H9 (cell line): Measurements from ENCODE around the gene L3MBTL4. TPM values are rescaled to one million over a fixed set of nuclear protein-coding genes. Genes with fewer than 3 reads are reported as not detected.

Experiments used
- DNase-seq: peaks from one replicate; pipeline ENCODE4 v3.0.0-alpha.2; 2017
- H2AFZ ChIP-seq: one replicate; pipeline ENCODE4 v1.6.1; 2013; ENCODE audit warnings: mild to moderate bottlenecking, low read length, control low read depth, moderate library complexity
- H2AK5ac ChIP-seq: 2 replicates; pipeline ENCODE4 v1.6.1; 2013; ENCODE audit warnings: low read length, control low read depth, mixed read lengths; ENCODE audit not compliant: insufficient read length
- H2BK120ac ChIP-seq: one replicate; pipeline ENCODE4 v1.6.1; 2013; ENCODE audit warnings: low read depth, mild to moderate bottlenecking, low read length, control low read depth, inconsistent platforms; ENCODE audit not compliant: poor library complexity, severe bottlenecking
- H2BK12ac ChIP-seq: 2 replicates; pipeline ENCODE4 v1.6.1; 2013; ENCODE audit warnings: low read length, control low read depth, mixed read lengths, low read depth; ENCODE audit not compliant: insufficient read length
- H2BK15ac ChIP-seq: 2 replicates; pipeline ENCODE4 v1.6.1; 2013; ENCODE audit warnings: low read depth, low read length, control low read depth
- H2BK20ac ChIP-seq: one replicate; pipeline ENCODE4 v1.6.1; 2013; ENCODE audit warnings: low read depth, mild to moderate bottlenecking, low read length, control low read depth, inconsistent platforms; ENCODE audit not compliant: poor library complexity, severe bottlenecking
- H2BK5ac ChIP-seq: 2 replicates; pipeline ENCODE4 v1.6.1; 2013; ENCODE audit warnings: low read length, control low read depth, mixed read lengths; ENCODE audit not compliant: insufficient read length
- H3K14ac ChIP-seq: 2 replicates; pipeline ENCODE4 v1.6.1; 2013; ENCODE audit warnings: low read length, control low read depth; ENCODE audit not compliant: insufficient read depth
- H3K18ac ChIP-seq: 2 replicates; pipeline ENCODE4 v1.6.1; 2013; ENCODE audit warnings: low read depth, mild to moderate bottlenecking, mixed read lengths, low read length, control low read depth; ENCODE audit not compliant: insufficient read length
- H3K23ac ChIP-seq: 2 replicates; pipeline ENCODE4 v1.6.1; 2013; ENCODE audit warnings: low read length, control low read depth, mixed read lengths, low read depth; ENCODE audit not compliant: insufficient read length
- H3K23me2 ChIP-seq: 2 replicates; pipeline ENCODE4 v1.6.1; 2013; ENCODE audit warnings: low read depth, mild to moderate bottlenecking, mixed read lengths, low read length, control low read depth; ENCODE audit not compliant: insufficient read length, poor library complexity, severe bottlenecking
- H3K27ac ChIP-seq: 2 replicates; pipeline ENCODE4 v1.5.1; 2013; ENCODE audit warnings: low read length, control low read depth, mixed read lengths, low read depth; ENCODE audit not compliant: insufficient read length
- H3K27me3 ChIP-seq: 2 replicates; pipeline ENCODE4 v1.6.1; 2013; ENCODE audit warnings: low read length, control low read depth, inconsistent platforms; ENCODE audit not compliant: insufficient read depth
- H3K4ac ChIP-seq: 2 replicates; pipeline ENCODE4 v1.6.1; 2013; ENCODE audit warnings: low read depth, mild to moderate bottlenecking, control low read depth, inconsistent platforms, low read length, moderate library complexity
- H3K4me1 ChIP-seq: 2 replicates; pipeline ENCODE4 v1.6.1; 2013; ENCODE audit warnings: low read length, control low read depth, inconsistent platforms; ENCODE audit not compliant: insufficient read depth
- H3K4me2 ChIP-seq: 2 replicates; pipeline ENCODE4 v1.6.1; 2013; ENCODE audit warnings: low read length, control low read depth, mixed read lengths; ENCODE audit not compliant: insufficient read length, insufficient read depth
- H3K56ac ChIP-seq: 2 replicates; pipeline ENCODE4 v1.6.1; 2013; ENCODE audit warnings: low read depth, mild to moderate bottlenecking, mixed read lengths, low read length, control low read depth; ENCODE audit not compliant: insufficient read length
- H3K79me1 ChIP-seq: 2 replicates; pipeline ENCODE4 v1.6.1; 2013; ENCODE audit warnings: low read depth, mild to moderate bottlenecking, moderate library complexity, low read length, control low read depth, inconsistent platforms; ENCODE audit not compliant: insufficient read depth, poor library complexity, severe bottlenecking
- H3K79me2 ChIP-seq: 2 replicates; pipeline ENCODE4 v1.6.1; 2013; ENCODE audit warnings: low read length, control low read depth, inconsistent platforms; ENCODE audit not compliant: insufficient read depth
- H3K9ac ChIP-seq: 2 replicates; pipeline ENCODE4 v1.6.1; 2013; ENCODE audit warnings: low read length, control low read depth, mixed read lengths; ENCODE audit not compliant: insufficient read length; ENCODE audit errors: extremely low read depth
- H3K9me3 ChIP-seq: one replicate; pipeline ENCODE4 v1.6.1; 2013; ENCODE audit warnings: low read depth, low read length, inconsistent platforms; ENCODE audit not compliant: control insufficient read depth
- H3T11ph ChIP-seq: one replicate; pipeline ENCODE4 v1.6.1; 2013; ENCODE audit warnings: mild to moderate bottlenecking, low read length, control low read depth, inconsistent platforms
- H4K20me1 ChIP-seq: one replicate; pipeline ENCODE4 v1.6.1; 2013; ENCODE audit not compliant: control insufficient read depth, insufficient read length, insufficient read depth
- H4K5ac ChIP-seq: 2 replicates; pipeline ENCODE4 v1.6.1; 2013; ENCODE audit warnings: low read depth, mild to moderate bottlenecking, mixed read lengths, low read length, control low read depth; ENCODE audit not compliant: insufficient read length
- H4K8ac ChIP-seq: replicated peaks from 2 replicates; pipeline ENCODE4 v1.6.1; 2013; ENCODE audit warnings: low read length, control low read depth, mixed read lengths, low read depth; ENCODE audit not compliant: insufficient read length
- H4K91ac ChIP-seq: 2 replicates; pipeline ENCODE4 v1.6.1; 2013; ENCODE audit warnings: low read depth, mild to moderate bottlenecking, moderate library complexity, mixed read lengths, low read length, control low read depth; ENCODE audit not compliant: insufficient read length
- H3K27ac Mint-ChIP-seq, 3 experiments: 2 replicates in 2 of 3; 3 replicates in 1 of 3; pipeline ENCODE4 v1.8.0; 2020 to 2021; ENCODE audit warnings: mixed read lengths in 3 of 3, mild to moderate bottlenecking in 1 of 3, moderate library complexity in 1 of 3
- H3K27me3 Mint-ChIP-seq: 2 replicates; pipeline ENCODE4 v1.8.0; 2021; ENCODE audit warnings: low read depth, mild to moderate bottlenecking, moderate library complexity, mixed read lengths
- H3K36me3 Mint-ChIP-seq, 3 experiments: 2 replicates in 2 of 3; 3 replicates in 1 of 3; pipeline ENCODE4 v1.8.0; 2020 to 2021; ENCODE audit warnings: low read depth in 3 of 3, mixed read lengths in 3 of 3; ENCODE audit not compliant: insufficient read depth in 1 of 3
- H3K4me1 Mint-ChIP-seq, 2 experiments: 2 replicates each; pipeline ENCODE4 v1.8.0; 2020; ENCODE audit warnings: mixed read lengths in 2 of 2
- H3K4me3 Mint-ChIP-seq, 2 experiments: 2 replicates in 1 of 2; 3 replicates in 1 of 2; pipeline ENCODE4 v1.8.0; 2020 to 2021; ENCODE audit warnings: mild to moderate bottlenecking in 2 of 2, mixed read lengths in 2 of 2, moderate library complexity in 1 of 2
- H3K9me3 Mint-ChIP-seq, 2 experiments: 2 replicates in 1 of 2; 3 replicates in 1 of 2; pipeline ENCODE4 v1.8.0; 2020; ENCODE audit warnings: mild to moderate bottlenecking in 2 of 2, mixed read lengths in 2 of 2, moderate library complexity in 1 of 2
- CTCF ChIP-seq: fragments of 200-600 bp; sonication (generic); conservative IDR thresholded peaks from 3 replicates; pipeline ENCODE4 v1.8.0; 2021; ENCODE audit warnings: antibody characterized with exemption, mild to moderate bottlenecking
- WGBS: extraction: QIAGEN DNeasy Blood & Tissue Kit; methylation state at CpG from one replicate; pipeline ENCODE4 v1.1.7; 2013; ENCODE audit warnings: missing lambda C conversion rate, low lambda C conversion rate, mixed read lengths; ENCODE audit not compliant: insufficient read length; ENCODE audit errors: extremely low coverage; 5-methylcytosine and 5-hydroxymethylcytosine counted together
- total RNA-seq: library from RNA; stranded (reverse); gene quantifications from 2 replicates; pipeline ENCODE4 v1.2.1, GENCODE V29; 2021

The L3MBTL4 gene
- total RNA-seq, 1 experiment from 2014 or later, result 1.9 TPM

DNA sequence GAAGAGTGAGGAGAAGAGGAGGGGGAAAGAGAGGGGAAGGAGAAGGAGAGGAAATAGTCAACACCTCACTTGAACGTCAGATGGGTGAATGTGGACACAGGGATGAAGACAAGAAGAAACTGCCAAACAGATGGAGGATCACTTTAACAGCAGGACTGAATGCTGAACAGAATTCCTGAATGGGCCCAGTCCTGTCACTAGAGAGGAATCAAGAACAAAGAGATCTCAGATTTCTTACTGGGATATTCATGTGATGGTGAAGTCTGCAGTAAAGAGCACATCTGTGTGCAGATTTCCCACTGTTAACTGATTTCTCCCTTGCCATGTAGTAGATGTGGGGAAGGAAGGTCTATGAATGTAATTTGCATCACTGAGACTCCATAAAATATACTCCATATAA is 135.4 kb downstream of the L3MBTL4 start:
- Histone ChIP-seq H2BK5ac (no peak overlapping the region), H2BK120ac (no peak overlapping the region), H3K9ac (no peak overlapping the region), H4K91ac (no peak overlapping the region), H3K27ac (no peak overlapping the region), H3K27me3 (no peaks in the 10 kb centered on the region), H3K4me2 (no peak overlapping the region), H3K79me2 (no peaks in the 10 kb centered on the region), H2BK15ac (no peak overlapping the region), H2BK12ac (no peak overlapping the region), H3K18ac (no peak overlapping the region), H2BK20ac (no peak overlapping the region), H4K5ac (no peak overlapping the region), H4K8ac (no peak overlapping the region), H3K56ac (no peak overlapping the region), H3K79me1 (no peaks in the 10 kb centered on the region), H2AK5ac (no peak overlapping the region), H4K20me1 (no peaks in the 10 kb centered on the region), H3K9me3 (no peaks in the 10 kb centered on the region), H3T11ph (no peak overlapping the region), H3K4me1 (no peaks in the 10 kb centered on the region; the same call in 1 of the 2 replicates), H3K14ac (no peak overlapping the region), H3K4ac (no peak overlapping the region), H3K23ac (no peak overlapping the region), H2AFZ (no peak overlapping the region), H3K23me2 (no peaks in the 10 kb centered on the region)
- Mint-ChIP-seq H3K27ac (no peak overlapping the region), H3K4me3 (no peak overlapping the region), H3K36me3 (no peaks in the 10 kb centered on the region; a peak in 1 of 7 replicates), H3K9me3 (no peaks in the 10 kb centered on the region), H3K27me3 (no peaks in the 10 kb centered on the region), H3K4me1 (no peaks in the 10 kb centered on the region; a peak in 1 of 4 replicates)
- DNase-seq, result no peak
- no CpG with 5 or more reads among the region's 1 CpG for WGBS
- no peak for TF ChIP-seq CTCF
